ENCODE results near the gene SLC5A2.
"Not testable (repeated sequence)": the region's sequence is repeated elsewhere in the genome, so short reads cannot be mapped to it uniquely, and the experiment has no call there.

Gene SLC5A2

GRCh38 chr16:31483081-31483480 lies at the start of gene SLC5A2:
Gene SLC5A2 (plus strand): TSS chr16:31483123. CDS start chr16:31483137, 14 bp downstream.
- no peak for DNase-seq (ENCODE audit: low spot score)

DNA sequence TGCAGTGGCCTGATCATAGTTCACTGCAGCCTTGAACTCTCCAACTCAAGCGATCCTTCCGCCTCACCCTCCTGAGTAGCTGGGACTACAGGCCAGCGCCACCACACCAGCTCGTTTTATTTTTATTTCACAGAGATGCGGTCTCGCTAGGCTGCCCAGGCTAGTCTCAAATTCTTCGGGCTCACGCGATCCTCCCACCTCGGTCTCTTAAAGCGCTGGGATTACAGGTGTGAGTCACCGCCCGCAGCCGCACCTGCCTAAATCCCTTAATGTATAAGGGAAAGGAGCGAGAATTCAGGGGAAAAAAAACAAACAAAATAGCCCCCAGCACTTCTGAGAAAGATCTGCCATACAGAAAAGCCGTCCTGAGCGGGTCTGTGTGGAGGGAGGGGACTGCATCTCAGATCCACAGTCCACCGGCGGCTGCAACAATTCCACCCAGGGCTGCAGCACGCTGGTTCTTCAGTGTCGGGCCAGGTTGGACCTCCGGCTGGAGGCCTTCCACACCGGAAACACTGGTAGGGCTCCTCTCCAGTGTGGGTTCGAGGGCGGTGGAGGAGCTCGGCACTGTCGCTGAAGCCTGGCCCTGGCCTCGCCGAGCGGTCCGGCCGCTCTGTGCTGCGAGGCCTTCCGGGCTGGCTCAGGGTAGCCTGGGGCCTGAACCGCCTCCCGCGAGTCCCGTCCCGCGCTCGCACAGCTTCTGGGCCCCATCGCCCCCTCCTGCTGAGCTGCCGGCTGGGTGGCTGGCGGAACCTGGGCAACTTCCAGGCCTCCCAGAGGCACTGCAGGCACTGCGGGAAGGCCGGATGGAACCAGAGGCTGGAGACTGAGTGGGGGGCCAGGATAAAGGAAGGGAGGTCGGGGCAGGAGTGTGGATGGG lies 47.3 kb upstream of the SLC5A2 start:
- DNase-seq (ENCODE audit: low spot score), result no peak

DNA sequence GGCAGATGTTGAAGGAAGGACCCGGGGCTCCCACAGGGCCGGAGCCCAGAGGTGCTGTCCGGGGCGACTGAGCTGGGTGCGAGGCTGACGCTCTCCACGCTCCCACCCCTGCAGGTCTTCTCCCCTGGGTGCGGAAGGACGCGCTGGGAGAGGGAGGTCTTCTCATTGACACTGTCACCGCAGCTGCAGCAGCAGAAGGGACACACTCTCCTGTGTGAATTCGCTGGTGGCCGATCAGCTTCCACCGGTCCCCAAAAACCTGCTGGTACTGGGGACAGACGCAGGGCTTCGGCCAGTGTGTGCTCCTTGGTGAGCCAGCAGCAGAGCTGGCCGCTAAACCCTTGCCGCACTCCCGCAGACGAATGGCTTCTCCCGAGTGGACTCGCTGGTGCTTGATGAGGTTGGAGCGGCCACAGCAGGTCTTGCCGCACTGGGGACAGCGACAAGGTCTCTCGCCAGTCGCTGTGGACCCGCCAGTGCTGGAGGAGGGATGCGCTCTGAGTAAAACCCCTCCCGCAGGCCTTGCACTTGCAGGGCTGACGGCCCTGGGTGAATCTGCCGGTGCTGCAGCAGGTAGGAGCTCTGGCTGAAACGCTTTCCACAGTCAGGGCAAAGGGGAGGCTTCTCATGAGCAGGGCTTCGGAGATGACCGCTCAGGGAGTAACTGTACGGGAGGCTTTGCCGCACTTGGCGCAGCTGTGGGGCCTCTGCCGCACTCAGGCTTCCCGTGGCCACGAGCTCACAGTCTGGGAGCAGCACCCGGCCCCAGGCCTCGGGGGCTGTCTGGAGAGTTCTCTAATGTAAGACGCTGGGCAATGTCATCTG lies 46.5 kb upstream of the SLC5A2 start:
- no peak for DNase-seq (ENCODE audit: low spot score)

DNA sequence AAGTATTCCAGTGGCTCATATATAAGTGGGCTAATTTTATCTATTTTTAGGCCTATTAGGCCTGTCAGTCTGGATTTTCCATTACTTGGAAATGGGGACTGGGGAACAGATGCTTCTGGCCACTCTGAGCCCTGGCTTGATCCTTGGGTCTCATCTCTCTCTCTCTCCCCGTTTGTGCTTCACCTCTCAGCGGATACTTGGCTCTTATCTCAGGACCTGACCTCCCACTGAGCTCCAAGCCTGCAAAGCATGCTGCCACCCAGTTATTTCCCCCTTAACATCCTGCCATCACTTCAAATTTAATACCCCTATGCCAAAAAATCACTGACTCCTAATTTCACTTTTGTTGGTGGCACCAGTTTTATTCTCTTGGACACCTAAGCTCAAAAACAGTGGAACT lies 44.5 kb upstream of the SLC5A2 start:
- no peak for DNase-seq (ENCODE audit: low spot score)

DNA sequence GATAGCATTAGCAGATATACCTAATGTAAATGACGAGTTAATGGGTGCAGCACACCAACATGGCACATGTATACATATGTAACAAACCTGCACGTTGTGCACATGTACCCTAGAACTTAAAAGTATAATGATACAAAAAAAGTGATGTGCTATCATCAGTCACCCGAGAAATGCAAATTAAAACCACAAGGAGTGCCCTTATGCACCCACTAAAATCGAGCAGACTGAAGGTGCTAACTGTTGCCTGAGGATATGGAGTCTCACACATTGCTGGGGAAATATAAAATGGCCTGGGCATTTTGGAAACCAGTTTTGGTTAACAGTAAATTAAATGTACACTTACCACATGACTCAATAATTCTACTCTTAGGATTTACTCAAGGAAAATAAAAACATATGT lies 43.9 kb upstream of the SLC5A2 start:
- DNase-seq (ENCODE audit: low spot score), result not testable (repeated sequence)

DNA sequence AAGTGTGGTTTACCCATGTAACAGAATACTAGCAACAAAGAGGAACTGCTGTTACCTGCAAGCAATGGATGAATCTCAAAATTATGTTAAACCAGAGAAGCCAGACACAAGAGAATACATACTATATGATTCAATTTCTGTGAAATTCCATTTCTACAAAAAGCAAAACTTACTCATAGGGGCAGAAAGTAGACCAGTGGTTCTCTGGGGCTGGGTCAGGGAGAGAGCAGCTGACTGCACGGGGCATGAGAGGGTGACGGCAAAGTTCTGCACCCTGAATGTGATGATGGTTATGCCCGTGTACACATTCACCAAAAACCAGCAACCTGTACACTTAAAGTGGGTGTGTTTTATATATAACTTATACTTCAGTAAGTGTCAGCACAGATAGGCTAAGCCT lies 43.4 kb upstream of the SLC5A2 start:
- DNase-seq (ENCODE audit: low spot score), result no peak

DNA sequence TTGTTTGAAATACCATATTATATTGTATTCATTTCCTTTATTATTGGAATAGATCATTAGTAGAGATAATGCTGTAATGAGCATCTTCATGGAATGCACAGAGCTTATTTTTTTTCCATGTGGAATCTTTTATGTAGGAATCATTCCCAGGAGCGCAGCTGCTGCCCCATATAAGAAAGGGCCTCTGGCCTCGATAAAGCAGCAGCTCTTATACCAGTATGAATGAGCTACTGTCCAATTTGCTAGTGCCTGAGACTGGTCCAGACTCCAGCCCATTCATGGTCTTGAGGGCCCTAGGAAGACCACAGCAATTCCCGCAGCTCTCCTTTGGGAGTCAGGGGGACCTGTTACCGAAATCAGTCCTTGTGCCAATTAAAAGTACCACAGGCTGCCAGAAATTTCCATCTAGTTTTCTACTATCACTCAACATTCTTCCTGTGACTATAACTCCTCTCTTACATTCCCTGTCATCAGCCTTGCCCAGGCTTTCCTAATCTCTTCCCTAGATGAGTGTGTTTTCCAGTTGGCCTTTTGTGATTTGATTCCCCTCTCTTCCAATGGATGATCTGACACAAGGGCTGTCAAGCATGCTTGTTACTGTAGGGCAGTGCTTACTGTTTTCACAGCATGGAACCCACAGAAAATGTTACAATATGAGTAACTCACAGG lies 42.3 kb upstream of the SLC5A2 start:
- DNase-seq (ENCODE audit: low spot score), result no peak

DNA sequence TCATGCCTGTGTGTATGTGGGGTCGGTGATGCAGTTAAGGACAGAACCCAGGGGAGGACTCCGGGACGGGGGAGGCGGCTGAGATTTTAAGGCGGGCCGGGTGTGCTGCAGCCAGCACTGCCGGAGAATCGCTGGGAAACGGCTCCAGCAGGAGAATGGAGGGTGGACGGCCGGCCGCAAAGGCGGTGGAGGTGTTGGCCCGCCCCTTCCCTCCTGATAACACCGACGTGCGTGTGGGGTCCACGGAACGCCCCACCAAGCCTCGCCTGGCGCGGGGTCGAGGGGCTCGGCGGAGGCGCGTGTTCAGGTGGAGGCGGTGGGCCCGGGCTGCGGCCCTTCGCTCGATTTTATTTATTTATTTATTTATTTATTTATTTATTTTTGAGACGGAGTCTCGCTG lies 41.0 kb upstream of the SLC5A2 start:
- no peak for DNase-seq (ENCODE audit: low spot score)

GRCh38 chr16:31445931-31446330 lies 37.0 kb upstream of the SLC5A2 start:
- not testable (repeated sequence) for DNase-seq (ENCODE audit: low spot score)

- DNase-seq (ENCODE audit: low spot score), result no peak
Measured at GRCh38 chr16:31451201-31451600, 31.7 kb upstream of the SLC5A2 start.

- peak; percentile 49 for DNase-seq (ENCODE audit: low spot score)
Measured at GRCh38 chr16:31451681-31452351, 31.1 kb upstream of the SLC5A2 start.

GRCh38 chr16:31452631-31453106 lies 30.3 kb upstream of the SLC5A2 start:
- DNase-seq (ENCODE audit: low spot score), result peak; percentile 58

DNA sequence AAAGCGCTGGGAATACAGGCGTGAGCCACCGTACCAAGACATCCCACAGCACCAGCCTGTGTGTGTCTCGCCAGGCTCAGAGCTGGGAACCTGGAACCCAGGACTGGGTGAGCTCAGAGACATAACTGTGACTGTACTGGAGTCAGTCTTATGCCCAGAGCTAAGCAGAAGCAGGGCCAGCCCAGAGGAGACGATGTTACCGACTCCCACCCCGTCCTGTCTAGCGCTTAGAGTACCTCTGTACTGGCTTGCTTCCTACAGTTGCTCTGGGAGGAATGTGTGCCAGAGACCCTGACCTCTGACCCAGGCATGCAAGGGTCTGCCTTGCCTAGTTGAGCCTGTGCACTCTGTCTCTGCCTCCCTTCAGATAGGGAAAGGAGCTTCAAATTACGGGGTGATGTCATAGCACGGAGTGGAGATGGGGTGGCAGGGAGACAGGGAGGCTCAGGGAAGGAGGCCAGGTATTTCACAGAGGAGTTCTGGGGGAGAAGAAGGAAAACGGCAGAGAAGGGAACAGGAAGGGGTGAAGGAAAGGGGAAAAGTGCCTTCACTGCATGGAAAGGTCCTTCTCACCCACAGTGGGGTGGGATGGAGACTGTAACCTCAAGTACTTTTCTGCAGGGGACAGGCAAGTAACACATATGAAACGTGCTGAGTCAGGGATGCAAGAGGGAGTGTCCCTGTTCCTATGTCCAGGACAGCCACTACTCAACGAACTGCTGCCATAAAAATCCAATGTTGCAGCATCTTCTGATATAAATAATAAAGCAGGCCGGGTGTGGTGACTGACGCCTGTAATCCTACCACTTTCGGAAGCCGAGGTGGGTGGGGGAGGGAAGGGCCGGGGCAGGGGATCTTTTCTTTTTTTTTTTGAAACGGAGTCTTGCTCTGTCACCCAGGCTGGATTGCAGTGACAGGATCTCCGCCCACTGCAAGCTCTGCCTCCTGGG lies 29.4 kb upstream of the SLC5A2 start:
- DNase-seq (ENCODE audit: low spot score), result no peak

GRCh38 chr16:31455601-31456314 lies 27.2 kb upstream of the SLC5A2 start:
- no peak for DNase-seq (ENCODE audit: low spot score)

DNA sequence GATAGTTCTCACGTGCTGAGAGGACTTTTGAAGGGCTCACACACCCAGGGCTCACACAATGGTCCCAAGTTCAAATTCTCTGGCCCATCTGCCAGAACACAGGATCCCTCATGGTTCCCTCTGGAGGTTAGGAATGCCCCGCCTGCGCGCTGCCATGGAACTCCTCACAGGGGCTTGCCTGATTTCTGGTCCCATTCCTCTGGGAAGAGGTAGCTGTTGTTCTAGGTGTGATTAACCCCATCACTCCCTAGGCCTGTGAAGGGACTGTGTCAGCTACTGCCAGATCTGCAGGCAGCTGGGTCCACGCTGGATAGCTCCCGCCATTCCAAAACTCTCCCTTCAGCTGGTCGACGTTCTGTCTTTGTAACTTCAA lies 25.9 kb upstream of the SLC5A2 start:
- DNase-seq (ENCODE audit: low spot score), result no peak

- no peak for DNase-seq (ENCODE audit: low spot score)
Measured at GRCh38 chr16:31458073-31458843, 24.7 kb upstream of the SLC5A2 start.

DNA sequence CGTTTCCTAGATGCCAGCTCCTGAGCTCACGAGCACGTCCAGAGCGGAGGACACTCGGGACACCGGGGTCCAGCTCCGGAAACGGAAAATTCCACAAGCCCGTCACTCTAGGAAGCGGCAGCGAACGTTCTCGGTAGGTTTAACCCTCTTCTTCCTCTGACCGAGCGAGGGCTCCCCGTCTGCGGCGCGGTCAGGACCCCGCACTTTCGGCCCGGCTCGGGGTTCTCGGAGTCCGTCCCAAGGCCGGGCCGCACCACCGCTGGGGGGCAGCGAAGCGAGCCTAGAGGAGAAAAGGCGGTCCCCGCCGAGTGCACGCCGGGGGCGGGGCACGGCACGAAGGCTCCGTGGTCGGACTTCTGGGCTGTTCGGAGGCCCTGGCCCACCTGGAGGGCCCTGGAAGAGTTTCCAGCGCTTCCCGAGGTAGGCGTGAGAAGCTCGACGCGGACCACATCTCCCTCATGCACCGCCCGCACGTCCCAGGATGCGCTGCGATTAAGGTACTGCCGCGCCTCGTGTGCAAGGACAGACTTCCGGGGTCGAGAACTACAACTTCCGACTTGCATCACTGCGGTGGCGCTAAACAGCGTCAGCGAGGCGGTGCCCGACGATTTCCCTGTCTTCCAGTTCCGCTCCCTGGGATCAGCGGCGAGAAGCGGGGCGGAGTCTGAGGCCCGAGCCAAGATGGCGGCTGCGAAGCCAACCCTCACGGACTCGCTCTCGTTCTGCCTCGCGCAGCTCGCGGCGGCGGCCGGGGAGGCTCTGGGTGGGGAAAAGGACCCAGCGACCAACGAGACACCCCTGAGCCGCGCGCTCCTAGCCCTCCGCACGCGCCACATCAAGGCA lies 23.9 kb upstream of the SLC5A2 start, which contains the start of gene ARMC5:
Gene ARMC5, plus strand, starts transcription at position 658 of the 843 bp plus-strand sequence. Its CDS starts 24 bp downstream, at position 682.
- peak; percentile 98 for DNase-seq (ENCODE audit: low spot score)
